ENCODE data around the gene CEP104.

DNA sequence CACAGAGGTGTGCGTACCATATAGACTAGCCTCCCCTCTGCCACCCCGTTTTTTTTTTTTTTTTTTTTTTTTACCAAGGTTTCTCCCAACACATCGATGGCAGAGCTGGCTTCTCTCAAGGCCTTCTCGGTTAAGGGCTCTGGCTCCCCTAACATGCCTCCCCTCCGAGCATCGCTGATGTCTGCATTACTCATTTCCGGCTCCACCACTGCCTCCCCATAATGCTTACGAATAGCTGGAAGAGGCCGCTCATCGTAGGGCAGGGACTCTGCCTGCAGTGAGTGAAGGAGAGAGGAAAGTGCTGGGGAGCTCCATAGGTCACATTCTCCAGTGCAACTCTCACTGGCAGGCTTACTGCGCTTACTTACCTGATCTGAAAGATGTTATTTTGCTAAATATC, 20.6 kb downstream of the CEP104 start:
- TF ChIP-seq, protein P1, sequence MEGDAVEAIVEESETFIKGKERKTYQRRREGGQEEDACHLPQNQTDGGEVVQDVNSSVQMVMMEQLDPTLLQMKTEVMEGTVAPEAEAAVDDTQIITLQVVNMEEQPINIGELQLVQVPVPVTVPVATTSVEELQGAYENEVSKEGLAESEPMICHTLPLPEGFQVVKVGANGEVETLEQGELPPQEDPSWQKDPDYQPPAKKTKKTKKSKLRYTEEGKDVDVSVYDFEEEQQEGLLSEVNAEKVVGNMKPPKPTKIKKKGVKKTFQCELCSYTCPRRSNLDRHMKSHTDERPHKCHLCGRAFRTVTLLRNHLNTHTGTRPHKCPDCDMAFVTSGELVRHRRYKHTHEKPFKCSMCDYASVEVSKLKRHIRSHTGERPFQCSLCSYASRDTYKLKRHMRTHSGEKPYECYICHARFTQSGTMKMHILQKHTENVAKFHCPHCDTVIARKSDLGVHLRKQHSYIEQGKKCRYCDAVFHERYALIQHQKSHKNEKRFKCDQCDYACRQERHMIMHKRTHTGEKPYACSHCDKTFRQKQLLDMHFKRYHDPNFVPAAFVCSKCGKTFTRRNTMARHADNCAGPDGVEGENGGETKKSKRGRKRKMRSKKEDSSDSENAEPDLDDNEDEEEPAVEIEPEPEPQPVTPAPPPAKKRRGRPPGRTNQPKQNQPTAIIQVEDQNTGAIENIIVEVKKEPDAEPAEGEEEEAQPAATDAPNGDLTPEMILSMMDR (conservative IDR thresholded peaks at IDR 0.05; ENCODE audit: low read depth, low read length) = no peak
- no peak for TF ChIP-seq EZH2 (IDR thresholded peaks at IDR 0.05; ENCODE audit: borderline replicate concordance, low read depth, low read length, poor library complexity, severe bottlenecking)
